HG02938 (cell line): ENCODE results near the gene ATRAID.
"Not testable (repeated sequence)": the region's sequence is repeated elsewhere in the genome, so short reads cannot be mapped to it uniquely, and the experiment has no call there.

ENCODE experiments used
- ATAC-seq: cut with Tn5 transposase; IDR thresholded peaks from one replicate; pipeline ENCODE4 v1.9.1; 2021; ENCODE audit warnings: mild to moderate bottlenecking, moderate library complexity; ENCODE audit not compliant: unreplicated experiment

Gene ATRAID

GRCh38 chr2:27191070-27191829 is 20.6 kb upstream of the ATRAID start:
- ATAC-seq, result no peak

GRCh38 chr2:27194538-27195354 is 17.1 kb upstream of the ATRAID start:
- no peak for ATAC-seq

GRCh38 chr2:27195799-27196198 is 16.0 kb upstream of the ATRAID start:
- not testable (repeated sequence) for ATAC-seq

GRCh38 chr2:27198068-27198467 is 13.8 kb upstream of the ATRAID start:
- ATAC-seq, result not testable (repeated sequence)

- no peak for ATAC-seq
Observed at GRCh38 chr2:27198627-27199026, 13.2 kb upstream of the ATRAID start.

GRCh38 chr2:27199241-27199640 is 12.6 kb upstream of the ATRAID start:
- no peak for ATAC-seq

GRCh38 chr2:27201675-27202074 is 10.2 kb upstream of the ATRAID start:
- no peak for ATAC-seq

GRCh38 chr2:27202854-27203253 is 9.0 kb upstream of the ATRAID start:
- no peak for ATAC-seq

- ATAC-seq, result no peak
Observed at GRCh38 chr2:27203741-27204140, 8.1 kb upstream of the ATRAID start.

GRCh38 chr2:27204566-27204965 is 7.3 kb upstream of the ATRAID start:
- no peak for ATAC-seq

GRCh38 chr2:27205206-27205605 is 6.6 kb upstream of the ATRAID start:
- no peak for ATAC-seq

GRCh38 chr2:27206346-27206745 is 5.5 kb upstream of the ATRAID start:
- ATAC-seq, result no peak

GRCh38 chr2:27208486-27209050 is 3.3 kb upstream of the ATRAID start:
- no peak for ATAC-seq

- ATAC-seq, result no peak
Observed at GRCh38 chr2:27209621-27210401, 2.0 kb upstream of the ATRAID start.

- peak; percentile 52 for ATAC-seq
Observed at GRCh38 chr2:27211241-27211942, 449 bp upstream of the ATRAID start.

- peak; percentile 32 for ATAC-seq
Observed at GRCh38 chr2:27212626-27213471, 1.0 kb downstream of the ATRAID start.

- ATAC-seq, result no peak
Observed at GRCh38 chr2:27214941-27215340, 3.1 kb downstream of the ATRAID start.

GRCh38 chr2:27216416-27217137 is 4.7 kb downstream of the ATRAID start:
- ATAC-seq, result no peak
